ENCODE data around the gene CHMP3.
"Not testable (repeated sequence)": the region's sequence is repeated elsewhere in the genome, so short reads cannot be mapped to it uniquely, and the experiment has no call there.

The CHMP3 gene

DNA sequence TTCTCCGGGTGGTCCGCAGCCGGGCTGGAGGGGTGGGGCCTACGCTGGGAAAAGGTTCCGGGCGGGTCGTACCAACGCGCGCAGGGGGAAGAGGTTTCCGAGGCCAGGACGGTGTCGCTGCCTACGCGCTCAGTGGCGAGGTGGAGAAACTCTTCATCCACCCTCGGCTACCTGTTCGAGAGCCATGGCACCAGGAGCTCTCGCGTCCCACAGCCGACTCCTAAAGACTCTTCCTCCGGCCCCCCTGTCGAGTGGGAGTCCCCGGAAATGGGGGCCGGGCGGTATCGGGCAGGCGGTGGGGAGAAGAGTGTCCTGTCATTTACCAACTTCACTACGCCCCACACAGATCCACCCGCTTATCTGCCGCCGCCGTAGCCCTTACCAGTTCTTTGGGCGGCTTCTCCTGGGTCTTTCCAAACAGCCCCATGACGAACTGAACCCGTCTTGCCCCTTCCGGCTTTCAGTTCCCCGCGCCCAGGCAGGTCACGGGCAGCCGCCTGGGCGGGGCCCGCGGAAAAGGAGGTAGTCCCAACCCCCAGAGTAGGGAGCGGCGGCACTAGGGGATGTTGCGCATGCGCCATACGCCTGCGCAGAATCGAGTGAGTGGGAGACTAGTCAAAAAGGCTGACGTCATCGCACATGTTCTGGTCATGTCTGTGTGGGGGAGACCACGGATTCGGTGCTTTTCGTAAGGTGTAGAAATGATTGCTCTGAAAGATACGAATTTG lies at the start of gene CHMP3:
CHMP3 (minus strand) TSS at position 522 of the 728 bp plus-strand sequence; CDS start at position 427, 95 bp downstream.
- peak; percentile 94 for DNase-seq

DNA sequence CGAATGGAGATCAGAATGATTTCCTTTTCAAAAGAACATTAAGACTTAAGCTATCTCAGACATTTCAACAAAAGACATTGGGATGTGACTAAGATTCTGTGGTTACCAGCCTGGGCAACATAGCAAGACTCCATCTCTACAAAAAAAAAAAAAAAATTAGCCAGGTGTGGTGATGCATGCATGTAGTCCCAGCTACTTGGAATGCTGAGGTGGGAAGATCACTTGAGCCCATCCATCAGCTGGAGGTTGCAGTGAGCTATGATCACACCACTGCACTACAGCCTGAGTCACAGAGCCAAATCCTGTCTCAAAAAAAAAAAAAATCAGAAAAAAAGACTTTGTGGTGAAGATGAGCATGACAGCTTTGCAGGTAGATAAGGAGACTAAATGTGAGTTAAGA lies 47.6 kb upstream of the CHMP3 start:
- no peak for DNase-seq

DNA sequence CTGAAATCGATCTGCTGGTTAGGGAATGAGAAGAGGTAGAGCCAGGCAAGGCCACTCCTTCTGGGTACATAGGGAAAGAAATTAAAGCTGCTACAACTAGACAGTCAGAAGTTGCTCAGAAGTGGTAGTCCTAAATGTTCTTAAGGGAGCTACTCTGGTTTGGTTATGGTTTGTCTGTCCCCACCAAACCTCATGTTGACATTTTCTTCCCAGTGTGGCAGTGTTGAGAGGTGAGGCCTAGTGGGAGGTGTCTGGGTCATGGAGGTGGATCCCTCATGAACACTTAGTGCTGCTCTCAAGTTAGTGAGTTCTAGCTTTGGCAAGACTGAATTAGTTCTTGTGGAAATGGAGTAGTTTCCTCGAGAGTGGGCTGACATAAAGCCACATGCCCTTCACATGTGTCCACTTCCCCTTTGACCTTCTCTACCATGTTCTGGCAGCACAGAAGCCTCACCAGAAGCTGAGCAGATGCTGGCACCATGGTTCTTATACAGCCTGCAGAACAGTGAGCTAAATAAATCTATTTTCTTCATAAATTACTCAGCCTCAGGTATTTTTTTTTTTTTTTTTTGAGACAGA lies 45.7 kb upstream of the CHMP3 start:
- no peak for DNase-seq

DNA sequence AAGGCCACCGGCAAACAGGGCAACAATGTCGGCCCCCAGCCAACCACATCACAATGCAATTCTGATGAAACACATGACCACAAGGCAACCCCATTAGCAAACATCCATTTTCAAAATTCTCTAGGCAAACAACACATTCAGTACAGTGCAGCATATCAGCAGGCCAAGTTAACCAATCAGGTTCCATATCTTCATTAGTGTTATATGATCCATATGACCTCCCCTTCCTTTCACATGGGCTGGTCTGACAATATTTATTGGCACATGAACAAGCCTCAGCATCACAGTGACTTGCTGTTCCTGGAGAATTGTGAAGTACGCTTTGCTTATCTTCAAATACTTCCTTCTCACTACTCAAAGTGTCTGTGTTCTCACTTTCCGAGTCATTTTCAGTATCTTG lies 40.7 kb upstream of the CHMP3 start:
- no peak for DNase-seq

DNA sequence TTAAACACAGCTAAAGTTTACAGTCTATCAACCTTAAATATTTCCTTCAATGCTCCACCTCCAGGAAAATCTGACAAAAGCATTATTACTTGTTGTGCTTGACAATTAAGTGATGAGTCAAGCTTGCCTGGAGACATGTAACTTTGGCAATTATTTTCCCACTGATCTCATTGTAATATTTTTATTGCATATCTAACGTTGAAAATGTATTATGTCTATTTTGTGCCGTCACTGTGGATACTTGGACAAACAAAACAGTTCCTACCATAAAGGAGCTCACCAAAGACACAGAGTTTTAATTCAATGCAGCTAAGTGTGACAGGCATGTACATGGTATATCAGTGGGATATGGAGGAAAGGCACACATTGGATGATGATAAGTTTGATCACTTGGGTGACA lies 35.7 kb upstream of the CHMP3 start:
- DNase-seq, result no peak

DNA sequence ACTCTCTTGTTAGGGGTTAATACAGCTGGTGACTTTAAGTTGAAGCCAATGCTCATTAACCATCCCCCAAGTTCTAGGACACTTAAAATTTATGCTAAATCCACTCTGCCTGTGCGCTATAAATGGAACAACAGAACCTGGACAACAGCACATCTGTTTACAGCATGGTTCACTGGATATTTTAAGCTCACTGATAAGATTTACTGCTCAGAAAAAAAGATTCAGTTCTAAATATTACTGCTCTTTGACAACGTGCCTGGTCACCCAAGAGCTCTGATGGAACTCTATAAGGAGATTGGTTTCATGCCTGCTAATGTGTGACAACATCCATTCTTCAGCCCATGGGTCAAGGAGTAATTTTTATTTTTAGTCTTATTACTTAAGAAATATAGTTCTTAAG lies 32.9 kb upstream of the CHMP3 start:
- DNase-seq, result no peak

DNA sequence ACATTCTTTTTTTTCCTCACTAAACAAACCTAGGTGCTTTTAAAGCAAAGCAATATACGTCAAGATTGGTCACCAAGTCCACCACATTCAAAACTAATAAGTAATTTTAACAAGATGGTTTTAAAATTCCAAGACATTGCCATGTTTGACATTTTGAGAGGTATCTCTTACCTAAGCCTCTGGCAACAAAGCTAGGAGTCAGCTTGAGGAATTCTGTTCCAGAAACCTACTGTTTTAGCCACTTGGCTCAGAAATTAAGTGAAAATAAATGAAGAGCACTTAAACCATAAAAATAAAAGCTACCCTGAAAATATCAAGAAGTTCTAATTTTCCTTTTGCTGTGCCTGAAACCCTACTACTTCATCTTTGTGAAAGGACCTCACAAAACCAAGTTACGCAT lies 30.0 kb upstream of the CHMP3 start:
- DNase-seq, result no peak

DNA sequence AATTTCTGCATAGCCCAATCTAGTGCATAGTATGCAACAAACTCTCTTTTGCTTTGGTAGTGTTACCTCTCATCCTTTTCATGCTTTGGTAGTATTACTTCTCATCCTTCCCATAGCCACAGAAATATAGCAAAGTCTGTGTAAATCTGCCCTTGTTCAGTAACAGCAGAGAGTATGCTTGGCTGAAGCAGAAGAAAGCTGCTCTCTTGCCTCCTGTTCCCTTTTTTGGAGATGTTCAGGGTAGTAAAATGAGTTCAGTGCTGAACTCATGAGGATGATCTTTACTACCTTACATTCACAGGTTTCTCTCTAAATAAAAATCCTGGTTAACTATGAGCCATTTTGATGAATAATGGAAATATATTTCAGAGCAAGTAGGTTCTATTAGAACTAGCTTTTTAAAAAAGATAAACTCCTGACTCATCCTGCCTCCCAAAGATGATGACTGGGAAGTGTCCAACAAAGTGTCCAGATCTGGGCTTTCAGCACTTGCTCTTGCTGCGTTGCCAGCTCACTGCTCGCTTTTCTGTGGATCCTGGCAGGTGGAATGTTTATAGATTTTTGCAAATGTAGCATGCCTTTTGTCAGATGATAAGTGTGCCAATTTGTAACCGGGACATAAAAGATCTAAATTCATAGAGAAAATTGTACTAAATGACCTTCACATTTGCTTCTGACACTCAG lies 29.4 kb upstream of the CHMP3 start:
- DNase-seq, result no peak

DNA sequence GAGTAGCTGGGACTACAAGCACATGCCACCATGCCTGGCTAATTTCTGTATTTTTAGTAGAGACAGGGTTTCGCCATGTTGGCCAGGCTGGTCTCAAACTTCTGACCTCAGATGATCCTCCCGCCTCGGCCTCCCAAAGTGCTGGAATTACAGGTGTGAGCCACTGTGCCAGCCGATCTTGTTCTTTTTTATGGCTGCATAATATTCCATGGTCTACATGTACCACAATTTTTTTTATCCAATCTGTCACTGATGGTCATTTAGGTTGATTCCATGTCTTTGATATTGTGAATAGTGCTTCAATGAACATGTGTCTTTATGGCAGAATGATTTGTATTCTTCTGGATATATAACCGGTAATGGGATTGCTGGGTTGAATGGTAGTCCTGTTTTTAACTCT lies 26.5 kb upstream of the CHMP3 start:
- DNase-seq, result not testable (repeated sequence)

DNA sequence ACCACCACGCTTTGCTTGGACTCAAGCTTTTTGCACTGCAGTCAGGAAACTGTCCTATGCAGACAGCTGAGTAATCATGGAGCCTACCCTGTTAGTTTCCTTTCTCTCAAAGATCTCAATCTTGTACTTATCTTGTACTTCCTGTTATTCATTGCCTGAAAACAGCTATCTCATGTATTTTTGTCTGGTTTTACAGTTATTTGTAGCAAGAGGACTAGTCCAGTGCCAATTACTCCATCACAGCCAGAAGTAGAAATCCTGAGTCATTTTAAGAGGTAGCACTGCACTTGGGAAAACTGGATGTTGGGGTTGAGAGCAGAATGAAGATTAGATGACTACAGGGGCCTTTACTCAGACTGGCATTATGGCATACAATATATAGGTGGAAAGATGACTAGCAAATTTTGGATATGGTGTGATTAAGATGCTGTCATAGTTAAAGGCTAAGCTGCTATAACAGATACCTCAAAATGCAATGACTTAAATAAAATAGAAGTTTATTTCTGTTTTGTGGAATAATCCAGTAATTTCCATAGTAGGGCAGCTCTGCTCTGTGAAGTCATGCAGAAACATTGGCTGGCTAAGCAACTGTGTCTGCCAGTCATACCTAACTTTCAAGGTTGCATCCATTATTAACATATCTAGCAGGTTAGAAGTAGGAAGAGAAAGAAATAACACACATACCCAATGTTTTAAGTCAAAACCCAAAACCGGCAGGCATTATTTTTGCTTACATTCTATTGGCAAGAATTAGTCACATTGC lies 21.1 kb upstream of the CHMP3 start:
- DNase-seq, result no peak

DNA sequence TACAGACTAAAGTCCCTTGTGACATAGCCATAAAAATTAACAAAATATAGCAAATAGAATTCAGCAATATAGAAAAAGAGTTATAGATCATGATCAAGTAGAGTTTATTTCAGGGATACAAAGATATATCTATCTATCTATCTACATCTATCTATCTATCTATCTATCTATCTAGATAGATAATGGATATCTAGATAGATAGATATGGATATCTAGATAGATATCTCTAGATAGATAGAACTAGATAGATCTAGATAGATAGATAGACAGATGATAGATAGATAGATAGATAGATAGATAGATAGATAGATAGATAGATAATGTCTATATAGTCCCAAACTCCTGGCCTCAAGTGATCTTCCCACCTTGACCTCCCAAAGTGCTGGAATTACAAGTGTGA lies 17.3 kb upstream of the CHMP3 start:
- DNase-seq, result no peak

DNA sequence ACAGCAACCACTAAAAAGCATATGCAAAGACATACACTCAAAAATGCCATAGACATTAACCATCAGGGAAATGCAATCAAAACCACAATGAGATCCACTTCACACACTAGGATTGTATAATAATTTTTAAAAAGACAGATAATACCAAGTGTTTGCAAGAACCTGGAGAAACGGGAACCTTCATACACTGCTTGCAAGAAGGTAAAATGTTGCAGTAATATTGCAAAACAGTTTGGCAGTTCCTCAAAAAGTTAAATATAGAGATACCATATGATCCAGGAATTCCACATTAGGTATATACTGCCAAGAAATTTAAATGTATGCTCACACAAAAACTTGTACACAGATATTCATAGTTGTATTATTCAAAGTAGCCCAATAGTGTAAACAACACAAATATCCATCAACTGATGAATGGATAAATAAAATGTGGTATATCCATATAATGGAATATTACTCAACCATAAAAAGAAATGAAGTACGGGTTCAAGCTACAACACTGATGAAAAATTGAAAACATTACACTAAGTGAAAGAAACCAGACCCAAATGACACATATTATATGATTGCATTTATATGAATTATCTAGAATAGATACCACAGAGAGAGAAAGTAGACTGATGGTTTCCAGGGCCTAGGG lies 14.7 kb upstream of the CHMP3 start:
- DNase-seq, result no peak

DNA sequence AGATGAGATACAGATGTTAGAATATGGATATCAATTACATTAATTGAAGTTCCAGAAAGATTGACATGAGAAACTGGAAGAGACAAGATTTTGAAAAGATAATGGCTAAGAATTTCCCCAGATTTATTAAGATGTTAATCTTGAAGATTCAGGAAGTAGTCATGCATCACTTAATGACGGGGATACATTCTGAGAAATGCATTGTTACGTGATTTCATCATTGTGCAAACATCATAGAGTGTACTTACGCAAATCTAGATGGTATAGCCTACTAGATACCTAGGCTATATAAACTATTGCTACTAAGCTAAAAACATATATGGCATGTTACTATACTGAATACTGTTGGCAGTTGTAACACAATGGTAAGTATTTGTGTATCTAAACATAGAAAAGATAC lies 6.8 kb upstream of the CHMP3 start:
- DNase-seq, result no peak

DNA sequence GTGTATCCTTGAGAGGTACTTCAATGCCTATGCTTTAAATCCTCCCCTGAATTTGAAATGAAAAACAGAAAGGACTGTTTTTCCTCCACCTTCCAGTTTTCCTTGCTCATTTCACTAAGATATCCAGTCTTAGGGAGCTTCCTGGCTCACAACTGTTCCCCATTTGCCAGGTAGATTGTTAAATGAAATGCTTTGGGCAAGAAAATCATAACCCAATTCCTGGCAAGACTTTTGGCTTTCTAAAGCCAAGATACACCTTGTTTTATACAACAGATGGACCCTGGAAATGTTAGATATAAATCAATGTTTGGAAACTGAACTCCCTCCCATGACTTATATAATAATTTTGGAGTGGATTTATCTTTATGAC lies 3.6 kb upstream of the CHMP3 start:
- no peak for DNase-seq

DNA sequence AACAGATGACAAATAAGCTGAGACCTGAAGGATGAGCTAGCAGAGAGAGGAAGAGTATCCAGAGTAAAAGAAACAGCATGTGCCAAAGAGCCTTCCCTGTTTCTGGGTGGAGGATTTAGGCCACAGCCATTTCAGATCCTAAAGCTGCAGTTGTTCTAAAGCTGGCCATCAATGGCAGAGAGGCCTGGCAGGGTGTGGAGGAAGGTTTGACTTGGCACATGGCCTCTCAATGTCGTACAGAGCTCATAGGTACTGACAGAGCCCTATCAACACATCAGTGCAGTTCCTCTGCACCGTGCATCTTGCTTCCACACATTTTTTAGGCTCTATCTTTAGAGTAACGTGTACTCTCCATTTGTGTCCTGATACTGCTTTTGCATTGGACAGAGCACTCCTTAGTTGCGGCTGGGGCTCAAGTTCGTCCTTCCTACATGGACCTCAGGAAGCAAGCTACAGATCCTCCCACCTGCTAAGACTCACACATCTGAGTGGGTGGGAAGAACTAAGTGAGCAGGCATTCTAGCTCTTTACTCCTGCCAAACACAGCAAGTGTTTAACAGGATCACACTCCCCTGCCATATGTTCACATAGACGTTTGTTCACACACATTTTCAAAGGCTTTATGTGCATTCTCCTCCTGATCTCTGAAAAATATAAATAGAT lies 3.0 kb upstream of the CHMP3 start:
- no peak for DNase-seq

DNA sequence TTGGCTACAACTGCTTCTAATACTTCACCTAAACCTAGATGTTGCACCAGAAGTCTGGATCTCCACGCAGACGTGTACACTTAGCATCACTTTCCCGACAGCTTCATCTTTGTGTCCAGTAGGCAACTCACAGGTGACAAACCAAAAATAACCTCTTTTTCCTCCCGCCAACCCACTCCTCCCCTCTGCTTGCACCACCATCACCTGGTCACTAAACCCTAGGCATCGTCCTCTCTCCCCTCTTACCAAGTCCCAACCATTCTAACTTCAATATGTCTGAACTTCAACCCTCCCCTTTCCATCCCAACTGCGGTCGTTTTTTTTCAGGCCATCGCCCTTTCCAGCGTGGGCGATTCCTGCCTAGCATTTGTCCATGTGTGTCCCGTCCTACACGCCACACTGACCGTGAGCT lies 413 bp upstream of the CHMP3 start:
- no peak for DNase-seq

DNA sequence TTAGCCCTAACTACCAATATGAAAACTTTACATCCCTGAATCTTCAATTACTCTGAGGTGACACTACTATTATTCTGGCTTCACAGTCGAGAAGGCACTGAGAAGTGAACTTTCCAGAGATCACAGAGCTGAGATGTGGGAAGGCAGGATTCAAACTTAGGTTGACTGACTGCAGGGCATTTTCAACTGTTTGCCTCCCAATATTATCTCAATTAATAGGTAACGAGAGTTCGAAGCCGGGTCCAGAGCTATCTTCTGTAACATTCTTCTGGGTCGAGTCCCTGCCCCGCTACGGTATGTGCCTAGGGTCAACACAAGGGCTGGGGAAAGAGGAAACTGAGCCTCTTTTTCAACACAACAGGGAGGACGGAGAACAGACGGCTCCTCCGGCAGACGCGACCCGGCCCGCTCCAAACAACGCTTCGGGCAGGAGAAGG lies 740 bp downstream of the CHMP3 start:
- no peak for DNase-seq

DNA sequence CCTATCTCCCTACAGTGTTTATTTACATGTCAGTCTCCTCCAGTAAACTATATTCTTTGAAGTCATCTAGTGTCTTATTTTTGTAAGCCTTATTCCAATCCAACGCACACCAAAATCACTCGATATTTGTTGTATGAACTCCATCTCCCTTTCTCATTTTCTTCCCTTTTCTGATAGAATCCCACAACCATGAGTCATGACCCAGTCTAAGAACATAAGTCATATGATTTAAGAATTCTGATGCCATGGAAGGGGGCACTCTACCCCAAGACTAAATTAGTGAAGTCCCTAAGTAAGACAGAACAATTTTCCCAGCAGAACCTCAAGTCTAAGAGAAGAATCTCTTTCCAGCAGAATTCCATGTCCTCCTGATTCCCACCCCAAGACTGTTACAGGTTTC lies 5.4 kb downstream of the CHMP3 start:
- DNase-seq, result no peak

DNA sequence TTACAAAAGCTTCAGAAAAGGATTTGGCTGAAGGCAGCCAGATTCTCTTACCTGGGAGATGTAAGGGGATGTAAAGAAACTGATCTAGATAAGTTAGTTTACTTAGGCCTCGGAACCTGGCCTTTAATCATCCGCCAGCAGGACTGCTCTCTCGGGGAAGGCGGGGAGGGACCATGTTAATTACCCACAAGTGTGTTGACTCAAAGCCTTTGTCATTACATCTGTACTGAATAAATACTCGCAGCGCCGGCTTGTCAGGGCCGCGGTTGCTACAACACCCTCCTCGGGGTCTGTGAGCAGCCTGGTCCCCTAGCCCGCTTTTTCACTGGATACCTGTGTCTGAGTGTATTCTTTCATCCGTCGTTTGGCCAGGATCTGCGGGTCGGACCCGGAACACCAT lies 6.7 kb downstream of the CHMP3 start:
- DNase-seq, result no peak

DNA sequence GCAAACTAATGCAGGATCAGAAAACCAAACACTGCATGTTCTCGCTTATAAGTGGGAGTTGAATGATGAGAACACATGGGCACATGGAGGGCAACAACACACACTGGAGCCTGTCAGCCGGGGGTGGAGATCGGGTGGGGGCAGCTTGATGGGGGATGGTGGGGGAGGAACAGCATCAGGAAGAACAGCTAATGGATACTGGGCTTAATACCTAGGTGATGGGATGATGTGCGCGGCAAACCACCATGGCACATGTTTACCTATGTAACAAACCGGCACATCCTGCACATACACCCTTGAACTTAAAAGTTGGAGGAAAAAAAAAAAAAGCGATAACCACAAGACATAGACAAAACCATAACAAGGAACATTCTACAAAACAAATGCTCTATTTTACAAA lies 10.4 kb downstream of the CHMP3 start:
- no peak for DNase-seq

DNA sequence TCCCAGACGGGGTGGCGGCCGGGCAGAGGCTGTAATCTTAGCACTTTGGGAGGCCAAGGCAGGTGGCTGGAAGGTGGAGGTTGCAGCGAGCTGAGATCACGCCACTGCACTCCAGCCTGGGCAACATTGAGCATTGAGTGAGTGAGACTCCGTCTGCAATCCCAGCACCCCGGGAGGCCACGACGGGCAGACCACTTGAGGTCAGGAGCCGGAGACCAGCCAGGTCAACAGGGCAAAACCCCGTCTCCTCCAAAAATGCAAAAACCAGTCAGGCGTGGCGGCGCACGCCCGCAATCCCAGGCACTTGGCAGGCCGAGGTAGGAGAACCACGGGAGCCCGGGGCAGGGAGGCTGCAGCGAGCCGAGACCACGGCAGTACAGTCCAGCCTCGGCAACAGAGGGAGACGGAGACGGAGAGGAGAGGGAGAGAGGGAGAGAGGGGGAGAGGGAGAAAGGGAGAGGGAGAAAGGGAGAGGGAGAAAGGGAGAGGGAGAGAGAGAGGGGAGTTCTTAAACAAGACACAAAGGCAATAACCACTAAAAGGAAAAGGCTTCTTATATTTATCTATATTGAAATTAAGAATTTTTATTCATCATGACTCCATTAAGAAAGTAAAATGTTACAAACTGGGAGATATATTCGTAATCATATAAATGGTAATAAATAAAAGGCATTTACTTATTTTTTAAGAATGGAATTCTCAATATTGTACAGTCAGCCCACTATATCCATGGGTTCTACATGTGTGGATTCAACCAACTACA lies 13.1 kb downstream of the CHMP3 start:
- not testable (repeated sequence) for DNase-seq

DNA sequence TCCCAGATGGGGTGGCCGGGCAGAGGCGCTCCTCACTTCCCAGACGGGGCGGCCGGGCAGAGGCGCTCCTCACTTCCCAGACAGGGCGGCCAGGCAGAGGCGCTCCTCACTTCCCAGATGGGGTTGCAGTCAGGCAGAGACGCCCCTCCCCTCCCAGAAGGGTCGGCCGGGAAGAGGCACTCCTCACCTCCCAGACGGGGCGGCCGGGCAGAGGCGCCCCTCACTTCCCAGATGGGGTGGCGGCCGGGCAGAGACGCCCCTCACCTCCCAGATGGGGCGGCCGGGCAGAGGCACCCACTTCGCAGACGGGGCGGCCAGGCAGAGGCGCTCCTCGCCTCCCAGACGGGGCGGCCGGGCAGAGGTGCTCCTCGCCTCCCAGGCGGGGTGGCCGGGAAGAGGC lies 13.8 kb downstream of the CHMP3 start:
- DNase-seq, result not testable (repeated sequence)
